Parathyroid adenoma (tissue), 2 donors: ENCODE data around the gene RAB8A.

Source experiments
- H2AFZ ChIP-seq: fragments of 300-600 bp; sonication (generic); one replicate; pipeline ENCODE4 v1.7.0; 2017; ENCODE audit warnings: antibody characterized with exemption, mild to moderate bottlenecking
- H3K27ac ChIP-seq: fragments of 300-600 bp; sonication (generic); one replicate; pipeline ENCODE4 v1.7.0; 2017
- H3K27me3 ChIP-seq: fragments of 300-600 bp; sonication (generic); one replicate; pipeline ENCODE4 v1.7.0; 2017; ENCODE audit warnings: low read length; ENCODE audit not compliant: control insufficient read depth, insufficient read depth
- H3K36me3 ChIP-seq: fragments of 300-600 bp; sonication (generic); one replicate; pipeline ENCODE4 v1.7.0; 2017; ENCODE audit warnings: low read length; ENCODE audit not compliant: control insufficient read depth, insufficient read depth
- H3K4me1 ChIP-seq: fragments of 300-600 bp; sonication (generic); one replicate; pipeline ENCODE4 v1.7.0; 2017; ENCODE audit warnings: control low read depth
- H3K4me2 ChIP-seq: fragments of 300-600 bp; sonication (generic); one replicate; pipeline ENCODE4 v1.7.0; 2017; ENCODE audit warnings: low read length
- H3K4me3 ChIP-seq: fragments of 300-600 bp; sonication (generic); one replicate; pipeline ENCODE4 v1.7.0; 2017; ENCODE audit warnings: low read depth, low read length
- H3K79me2 ChIP-seq: fragments of 300-600 bp; sonication (generic); one replicate; pipeline ENCODE4 v1.7.0; 2017; ENCODE audit warnings: control low read depth
- H3K9ac ChIP-seq: fragments of 300-600 bp; sonication (generic); one replicate; pipeline ENCODE4 v1.7.0; 2017; ENCODE audit warnings: mild to moderate bottlenecking
- H3K9me3 ChIP-seq: fragments of 300-600 bp; sonication (generic); one replicate; pipeline ENCODE4 v1.7.0; 2017; ENCODE audit warnings: low read length; ENCODE audit not compliant: control insufficient read depth
- TF ChIP-seq, protein P1 (sequence below): fragments of 300-600 bp; sonication (generic); IDR thresholded peaks from one replicate; pipeline ENCODE4 v1.7.0; 2017; ENCODE audit warnings: antibody characterized with exemption, mild to moderate bottlenecking
- donor health status: primary hyperparathyroidism.

Gene RAB8A

DNA sequence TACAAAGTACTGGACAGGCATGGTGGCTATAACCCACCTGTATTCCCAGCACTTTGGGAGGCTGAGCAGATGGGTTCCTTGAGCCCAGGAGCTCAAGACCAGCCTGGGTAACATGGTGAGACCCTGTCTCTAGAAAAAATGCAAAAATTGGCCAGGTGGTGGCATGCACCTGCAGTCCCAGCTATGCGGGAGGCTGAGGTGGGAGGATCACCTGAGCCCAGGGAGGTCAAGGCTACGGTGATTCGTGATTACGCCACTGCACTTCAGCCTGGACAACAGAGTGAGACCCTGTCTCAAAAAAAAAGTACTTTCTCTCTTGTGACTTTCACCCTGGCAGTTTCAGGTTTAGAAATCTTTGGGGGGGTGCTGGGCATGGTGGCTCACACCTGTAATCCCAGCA lies 11.2 kb upstream of the RAB8A start:
- TF ChIP-seq, protein P1, sequence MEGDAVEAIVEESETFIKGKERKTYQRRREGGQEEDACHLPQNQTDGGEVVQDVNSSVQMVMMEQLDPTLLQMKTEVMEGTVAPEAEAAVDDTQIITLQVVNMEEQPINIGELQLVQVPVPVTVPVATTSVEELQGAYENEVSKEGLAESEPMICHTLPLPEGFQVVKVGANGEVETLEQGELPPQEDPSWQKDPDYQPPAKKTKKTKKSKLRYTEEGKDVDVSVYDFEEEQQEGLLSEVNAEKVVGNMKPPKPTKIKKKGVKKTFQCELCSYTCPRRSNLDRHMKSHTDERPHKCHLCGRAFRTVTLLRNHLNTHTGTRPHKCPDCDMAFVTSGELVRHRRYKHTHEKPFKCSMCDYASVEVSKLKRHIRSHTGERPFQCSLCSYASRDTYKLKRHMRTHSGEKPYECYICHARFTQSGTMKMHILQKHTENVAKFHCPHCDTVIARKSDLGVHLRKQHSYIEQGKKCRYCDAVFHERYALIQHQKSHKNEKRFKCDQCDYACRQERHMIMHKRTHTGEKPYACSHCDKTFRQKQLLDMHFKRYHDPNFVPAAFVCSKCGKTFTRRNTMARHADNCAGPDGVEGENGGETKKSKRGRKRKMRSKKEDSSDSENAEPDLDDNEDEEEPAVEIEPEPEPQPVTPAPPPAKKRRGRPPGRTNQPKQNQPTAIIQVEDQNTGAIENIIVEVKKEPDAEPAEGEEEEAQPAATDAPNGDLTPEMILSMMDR: no peak
- Histone ChIP-seq H3K27me3 (no peaks in the 10 kb centered on the region), H3K79me2 (no peaks in the 10 kb centered on the region), H3K4me1 (peaks cover 2% of the 10 kb centered on the region), H3K36me3 (no peaks in the 10 kb centered on the region), H3K9me3 (no peaks in the 10 kb centered on the region), H3K4me2 (no peak overlapping the region), H2AFZ (no peak overlapping the region), H3K9ac (no peak overlapping the region), H3K27ac (no peak overlapping the region), H3K4me3 (no peak overlapping the region)

DNA sequence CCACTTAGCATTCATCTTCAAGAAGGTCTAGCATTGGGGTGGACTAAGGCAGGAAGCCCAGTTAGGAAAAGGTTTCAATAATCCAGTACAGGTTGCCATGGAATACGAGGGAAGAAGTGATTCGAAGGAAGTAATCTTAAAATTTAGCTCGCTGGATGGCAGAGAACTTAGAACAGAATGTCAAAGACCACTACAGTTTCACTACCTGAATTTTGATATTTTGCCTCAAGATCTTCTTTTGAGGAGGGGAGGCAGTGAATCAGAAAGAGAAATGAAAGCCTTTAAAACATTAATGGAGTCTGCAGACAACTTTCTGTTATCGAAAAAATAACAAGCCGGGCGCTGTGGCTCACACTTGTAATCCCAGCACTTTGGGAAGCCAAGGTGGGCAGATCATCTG lies 7.0 kb upstream of the RAB8A start:
- Histone ChIP-seq H3K9ac (no peak overlapping the region), H3K36me3 (no peaks in the 10 kb centered on the region)
- TF ChIP-seq, protein P1: no peak

DNA sequence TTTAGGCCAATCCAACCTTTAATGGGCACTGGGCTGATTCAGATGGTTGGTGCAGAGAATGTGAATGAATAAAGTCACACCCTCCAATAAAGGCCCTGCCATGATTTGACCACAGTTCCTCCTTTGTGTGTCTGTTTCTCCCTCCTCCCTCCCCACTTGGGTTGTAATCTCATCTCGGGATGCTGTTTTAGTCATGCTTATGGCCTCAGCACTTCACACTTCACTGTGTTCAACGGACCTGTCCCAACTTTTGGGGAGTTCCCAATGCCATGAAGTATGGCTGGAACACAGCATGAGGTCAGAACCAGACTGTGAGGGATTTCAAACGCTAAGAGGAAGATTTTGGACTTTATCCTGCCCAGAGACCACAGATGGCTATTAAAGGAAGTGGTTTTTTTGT lies 5.6 kb upstream of the RAB8A start:
- Histone ChIP-seq H3K27me3 (no peaks in the 10 kb centered on the region), H3K4me2 (no peak overlapping the region), H3K4me3 (no peak overlapping the region), H3K36me3 (no peaks in the 10 kb centered on the region), H3K4me1 (no peaks in the 10 kb centered on the region), H3K9me3 (no peaks in the 10 kb centered on the region), H3K79me2 (no peaks in the 10 kb centered on the region), H2AFZ (no peak overlapping the region), H3K27ac (no peak overlapping the region), H3K9ac (no peak overlapping the region)
- TF ChIP-seq, protein P1: no peak

More for the DNA sequence above, 7.0 kb upstream of the RAB8A start:
- no peaks in the 10 kb centered on the region for H3K79me2 ChIP-seq
- no peak overlapping the region for H2AFZ ChIP-seq
- no peak overlapping the region for H3K27ac ChIP-seq
- H3K9me3 ChIP-seq: no peaks in the 10 kb centered on the region
- H3K4me2 ChIP-seq: no peak overlapping the region
- no peak overlapping the region for H3K4me3 ChIP-seq
- peaks cover 2% of the 10 kb centered on the region for H3K4me1 ChIP-seq
- H3K27me3 ChIP-seq: no peaks in the 10 kb centered on the region

DNA sequence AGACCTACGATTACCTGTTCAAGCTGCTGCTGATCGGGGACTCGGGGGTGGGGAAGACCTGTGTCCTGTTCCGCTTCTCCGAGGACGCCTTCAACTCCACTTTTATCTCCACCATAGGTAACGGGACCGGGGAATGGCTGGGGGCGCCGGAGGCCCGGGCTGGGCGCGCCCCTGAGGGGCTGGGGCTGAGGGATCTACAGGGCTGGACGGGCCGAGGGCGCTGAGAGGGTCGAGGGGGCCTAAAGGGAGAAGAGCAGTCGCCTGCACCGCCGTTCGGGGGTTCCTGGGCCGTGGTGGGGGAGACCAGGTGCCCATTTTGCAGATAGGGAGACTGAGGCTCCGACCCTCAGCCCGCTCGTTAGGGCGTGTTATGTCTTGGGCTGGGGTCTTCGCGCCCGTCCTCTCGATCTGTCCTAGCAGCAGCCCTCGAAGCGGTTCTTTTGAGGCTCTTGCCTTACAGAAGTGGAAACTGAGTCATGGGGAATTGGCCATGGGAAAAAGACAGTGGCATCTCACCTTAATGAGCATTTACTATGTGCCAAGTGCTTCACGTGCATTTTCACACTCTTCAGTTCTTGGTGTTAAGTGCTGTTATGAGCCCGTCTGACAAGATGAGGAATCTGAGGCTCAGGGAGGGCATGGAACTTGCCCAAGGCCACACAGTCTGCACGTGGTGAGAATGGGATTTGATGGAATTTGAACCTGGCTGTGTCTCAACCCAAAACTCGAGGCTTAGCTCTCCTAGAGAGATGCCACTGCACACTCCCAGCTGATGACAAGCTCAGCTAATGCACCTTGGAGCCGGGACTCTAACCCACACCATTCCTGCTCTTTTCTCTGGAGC lies 442 bp downstream of the RAB8A start:
- Histone ChIP-seq H2AFZ (peak overlapping the region; percentile 95), H3K4me1 (peaks cover 8% of the 10 kb centered on the region), H3K36me3 (no peaks in the 10 kb centered on the region), H3K4me3 (peak overlapping the region; percentile 98), H3K4me2 (peak overlapping the region; percentile 91), H3K27me3 (no peaks in the 10 kb centered on the region), H3K9ac (peak overlapping the region; percentile 56), H3K27ac (peak overlapping the region; percentile 79), H3K79me2 (peaks cover 8% of the 10 kb centered on the region), H3K9me3 (no peaks in the 10 kb centered on the region)
- TF ChIP-seq, protein P1: no peak

DNA sequence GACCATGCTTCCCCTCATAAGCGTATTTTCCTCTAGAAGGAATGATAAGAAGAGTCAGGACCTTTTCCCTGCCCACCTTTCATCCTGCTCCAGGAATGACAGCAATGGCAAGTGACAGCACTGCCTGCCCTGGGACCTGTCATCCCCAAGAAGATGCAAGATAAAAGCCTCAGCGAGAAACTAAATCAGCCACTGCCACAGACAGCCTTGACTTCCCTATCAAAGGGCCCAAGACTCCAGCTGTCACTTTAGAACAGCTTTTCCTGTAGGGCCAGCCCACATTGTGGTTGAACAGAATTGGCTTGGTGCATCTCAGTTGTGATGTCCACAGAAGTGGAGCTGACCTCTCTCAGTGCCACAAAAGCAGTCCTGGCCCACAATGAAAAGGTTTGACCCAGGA lies 1.1 kb downstream of the RAB8A start:
- Histone ChIP-seq H3K9ac (no peak overlapping the region), H3K4me3 (peak overlapping the region; percentile 98), H3K36me3 (no peaks in the 10 kb centered on the region), H3K27ac (peak overlapping the region; percentile 34), H3K4me2 (peak overlapping the region; percentile 91), H2AFZ (no peak overlapping the region), H3K79me2 (peaks cover 8% of the 10 kb centered on the region), H3K9me3 (no peaks in the 10 kb centered on the region), H3K4me1 (peaks cover 8% of the 10 kb centered on the region), H3K27me3 (no peaks in the 10 kb centered on the region)
- TF ChIP-seq, protein P1: no peak
